ENCODE data around the gene H2AZ2.

- TF ChIP-seq CTCF (IDR thresholded peaks at IDR 0.05) (no peak), POLR2AphosphoS5 (IDR thresholded peaks at IDR 0.05) (no peak)
These were observed 28.5 kb upstream of the H2AZ2 start for GRCh38 chr7:44876393-44876792.

Data from suprapubic skin (tissue), 3 donors.